ENCODE results near the gene SARM1.

The SARM1 gene

GRCh38 chr17:28395968-28396367 is 24.5 kb downstream of the SARM1 start:
- DNase-seq (ENCODE audit: low read depth): no peak

- no peak for DNase-seq (ENCODE audit: low read depth)
These were observed 25.2 kb downstream of the SARM1 start for GRCh38 chr17:28396635-28397239.

DNA sequence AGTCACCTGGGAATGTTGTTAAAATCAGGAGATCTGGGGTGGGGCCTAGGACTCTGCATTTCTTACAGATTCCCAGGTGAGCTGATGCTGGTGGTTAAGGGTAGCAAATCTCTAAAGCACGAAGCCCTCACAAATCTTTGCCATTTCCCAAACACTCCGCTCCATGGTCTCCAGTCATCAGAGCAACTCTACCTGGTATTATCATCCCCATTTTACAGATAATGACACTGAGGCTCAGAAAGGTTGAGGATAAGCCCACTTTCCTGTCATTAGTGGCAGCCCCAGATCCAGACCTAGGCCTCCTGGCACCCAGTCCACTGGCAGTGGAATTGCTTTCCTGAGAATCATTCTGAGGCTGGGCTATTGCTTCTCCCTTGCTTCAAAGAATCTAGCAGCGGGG is 25.8 kb downstream of the SARM1 start:
- no peak for DNase-seq (ENCODE audit: low read depth)

DNA sequence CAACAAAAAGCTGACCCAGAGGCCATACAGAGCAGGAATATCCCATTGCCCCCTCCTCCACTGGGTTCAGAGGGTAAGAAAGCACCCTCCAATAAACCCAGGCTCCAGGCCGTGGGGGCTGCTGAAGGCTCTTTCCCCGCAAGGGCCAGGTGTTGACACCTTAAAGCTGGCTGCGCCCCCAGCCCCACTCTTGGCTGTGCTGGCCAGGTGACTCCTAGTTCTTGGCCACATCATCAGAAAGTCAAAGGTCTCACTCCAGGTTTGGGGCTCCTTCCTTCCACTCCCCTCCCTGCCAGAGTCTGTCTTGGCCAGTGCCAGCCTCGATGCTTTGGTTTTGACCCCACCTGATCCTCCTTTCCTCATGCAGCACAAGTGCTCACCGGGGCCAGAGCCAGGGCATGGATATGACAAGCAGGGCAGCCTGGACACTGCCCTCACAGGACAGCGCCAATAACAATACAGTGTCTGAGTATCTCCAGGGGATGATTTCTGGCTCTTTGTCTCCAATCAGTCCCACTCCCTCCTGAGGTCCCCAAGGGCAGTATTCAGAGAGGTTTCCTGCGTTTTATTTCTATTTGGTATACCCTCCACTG is 26.3 kb downstream of the SARM1 start:
- no peak for DNase-seq (ENCODE audit: low read depth)

GRCh38 chr17:28398280-28398981 is 26.9 kb downstream of the SARM1 start:
- DNase-seq (ENCODE audit: low read depth): no peak

- DNase-seq (ENCODE audit: low read depth): no peak
These were observed 28.3 kb downstream of the SARM1 start for GRCh38 chr17:28399808-28400207.

GRCh38 chr17:28402224-28402630 is 30.7 kb downstream of the SARM1 start:
- no peak for DNase-seq (ENCODE audit: low read depth)

DNA sequence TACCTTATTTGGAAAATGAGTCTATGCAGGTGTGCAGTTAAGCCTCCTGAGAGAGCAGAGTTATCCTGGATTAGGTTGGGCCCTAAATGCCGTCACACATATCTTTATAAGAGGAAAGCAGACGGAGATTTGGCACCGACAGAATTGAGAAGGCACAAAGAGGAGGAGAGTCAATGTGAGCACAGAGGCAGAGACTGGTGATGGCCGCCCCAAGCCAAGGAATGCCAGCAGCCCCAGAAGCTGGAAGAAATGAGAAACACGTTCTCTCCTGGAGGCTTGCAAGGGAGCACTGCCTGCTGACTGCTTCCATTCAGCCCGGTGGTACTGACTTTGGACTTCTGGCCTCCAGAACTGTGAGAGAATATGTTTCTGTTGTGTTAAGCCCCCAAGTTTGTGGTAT is 31.4 kb downstream of the SARM1 start:
- no peak for DNase-seq (ENCODE audit: low read depth)

GRCh38 chr17:28404007-28404406 is 32.5 kb downstream of the SARM1 start:
- DNase-seq (ENCODE audit: low read depth): no peak

DNA sequence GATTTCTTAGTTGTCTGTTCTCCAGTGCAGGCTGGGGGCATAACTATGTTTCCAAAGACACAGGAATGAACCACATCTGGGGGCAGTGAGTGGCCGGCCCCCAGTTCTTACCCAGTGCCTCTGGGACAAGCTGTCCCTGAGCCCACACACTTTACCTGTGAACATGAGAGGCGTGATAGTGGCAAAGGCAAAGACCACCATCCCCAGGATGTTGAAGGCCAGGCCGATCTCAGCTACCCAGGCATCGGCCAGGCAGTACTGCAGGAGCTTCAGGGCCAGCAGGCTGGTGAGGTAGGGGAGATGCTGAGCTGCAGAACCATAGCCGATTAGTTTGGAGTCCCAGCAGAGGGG is 32.9 kb downstream of the SARM1 start:
- DNase-seq (ENCODE audit: low read depth): no peak

DNA sequence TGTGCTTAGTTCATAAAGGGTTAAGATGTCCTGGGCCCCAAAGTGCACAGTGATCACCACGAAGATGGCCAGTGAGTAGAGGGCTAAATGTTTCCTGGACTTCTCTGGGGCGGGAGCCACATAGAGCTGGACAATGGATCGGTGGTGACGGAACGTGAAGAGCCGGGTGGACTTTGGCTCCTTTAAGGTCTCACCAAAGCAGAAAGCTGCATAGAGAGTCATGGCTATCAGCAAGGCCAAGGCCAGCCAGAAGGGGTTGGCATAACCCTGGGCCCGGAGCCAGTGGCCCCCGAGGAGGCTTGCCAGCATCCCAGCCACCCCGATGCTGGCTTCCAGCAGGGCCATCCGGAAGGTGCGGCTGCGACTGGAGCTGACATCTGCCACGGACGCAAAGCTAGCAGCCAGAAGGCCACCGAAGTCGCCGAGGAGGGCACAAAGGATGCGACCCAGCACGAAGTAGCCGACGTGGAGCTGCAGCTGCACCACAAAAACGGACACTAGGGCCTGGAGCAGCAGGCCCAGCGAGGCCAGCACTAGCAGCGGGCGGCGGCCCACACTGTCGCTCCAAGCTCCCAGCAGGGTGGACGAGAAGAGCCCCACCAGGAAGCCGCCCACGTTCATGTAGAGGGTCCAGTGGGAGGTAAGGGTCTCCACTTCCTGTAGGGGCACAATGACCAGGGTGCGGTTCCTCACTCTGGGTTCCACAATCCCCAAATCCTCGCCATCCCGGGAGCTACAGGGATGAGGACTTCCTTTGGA is 33.5 kb downstream of the SARM1 start:
- no peak for DNase-seq (ENCODE audit: low read depth)

DNA sequence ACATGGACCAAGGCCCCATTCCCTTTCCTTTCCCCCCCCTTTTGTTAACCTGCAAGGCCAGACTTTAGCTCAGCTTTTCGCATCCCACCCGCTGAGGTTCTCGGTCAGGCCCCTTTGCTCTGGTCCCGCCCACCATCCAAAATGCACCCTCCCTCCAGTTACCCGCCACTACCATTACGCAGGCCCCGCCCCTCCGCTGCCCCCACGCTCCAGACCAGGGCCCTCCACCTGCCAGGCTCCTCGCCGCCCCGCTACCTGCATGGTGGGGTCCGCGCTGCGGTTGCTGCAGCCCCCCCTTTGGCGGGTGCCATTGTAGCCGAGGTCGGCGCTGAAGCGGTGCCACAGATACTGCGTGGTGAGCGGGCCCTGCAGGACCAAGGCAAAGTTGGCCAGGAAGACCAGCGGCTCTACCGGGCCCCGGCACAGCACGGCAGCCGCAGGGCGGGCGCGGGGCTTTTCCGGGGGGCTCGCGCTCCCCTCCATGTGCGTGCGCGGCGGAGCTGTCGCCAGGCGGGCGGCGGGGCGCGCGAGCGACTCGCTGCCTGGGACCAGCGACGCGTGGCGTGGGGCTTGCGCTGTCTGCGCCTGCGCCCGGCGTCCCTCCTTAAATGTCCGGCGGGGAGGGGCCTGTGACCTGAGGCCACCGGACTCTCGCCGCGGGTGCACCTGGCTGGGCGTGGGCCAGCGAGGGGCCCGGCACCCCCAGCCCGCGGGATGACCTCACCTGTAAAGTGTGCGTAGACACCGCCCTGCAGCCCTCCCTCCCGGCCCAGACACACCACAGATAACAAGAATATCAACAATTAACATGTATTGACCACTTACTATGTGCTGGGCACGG is 34.4 kb downstream of the SARM1 start, which contains the start of gene SLC46A1:
TSS of gene SLC46A1 (minus strand) at position 581 of the 841 bp plus-strand sequence. CDS start at position 483, 98 bp downstream.
- no peak for DNase-seq (ENCODE audit: low read depth)

DNA sequence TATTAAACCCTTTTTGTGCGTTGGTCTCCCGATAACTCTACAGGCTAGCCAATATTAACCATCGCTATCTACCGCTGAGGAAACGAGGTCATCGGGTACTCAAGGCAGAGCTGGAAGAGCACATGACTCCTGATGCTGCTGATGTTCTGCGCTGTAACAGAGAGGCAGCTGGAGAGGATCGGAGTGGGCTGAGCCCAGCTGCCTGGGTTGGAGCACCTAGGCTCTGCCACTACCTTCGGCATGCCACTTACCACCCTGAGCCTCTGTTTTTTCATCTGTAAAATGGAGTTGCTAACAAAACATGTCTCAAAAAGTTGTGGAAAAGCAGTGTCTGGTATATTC is 35.0 kb downstream of the SARM1 start:
- no peak for DNase-seq (ENCODE audit: low read depth)

- no peak for DNase-seq (ENCODE audit: low read depth)
These were observed 35.9 kb downstream of the SARM1 start for GRCh38 chr17:28407130-28407973.

GRCh38 chr17:28407974-28408306 is 36.4 kb downstream of the SARM1 start:
- no peak for DNase-seq (ENCODE audit: low read depth)

GRCh38 chr17:28412099-28412498 is 40.6 kb downstream of the SARM1 start:
- DNase-seq (ENCODE audit: low read depth): no peak

DNA sequence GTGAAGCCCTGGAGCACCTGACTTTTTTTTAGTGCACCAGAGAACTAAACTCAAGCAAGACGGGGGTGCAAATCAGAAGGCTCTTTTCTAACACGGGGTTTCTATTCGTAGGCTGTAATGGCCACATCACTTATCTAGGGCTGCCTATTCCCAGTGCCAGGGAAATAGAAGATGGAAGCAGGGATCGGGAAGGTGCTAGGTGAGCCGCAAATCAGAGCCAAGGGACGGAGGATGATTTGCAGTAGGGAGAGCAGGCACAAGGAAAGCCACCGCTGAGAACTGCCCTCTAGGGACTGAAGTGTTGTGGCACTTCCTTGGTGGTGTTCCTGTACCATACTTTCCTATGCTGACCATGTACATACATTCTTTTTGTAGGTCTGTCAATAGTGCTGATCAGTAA is 42.3 kb downstream of the SARM1 start:
- no peak for DNase-seq (ENCODE audit: low read depth)

GRCh38 chr17:28415886-28416285 is 44.4 kb downstream of the SARM1 start:
- no peak for DNase-seq (ENCODE audit: low read depth)

DNA sequence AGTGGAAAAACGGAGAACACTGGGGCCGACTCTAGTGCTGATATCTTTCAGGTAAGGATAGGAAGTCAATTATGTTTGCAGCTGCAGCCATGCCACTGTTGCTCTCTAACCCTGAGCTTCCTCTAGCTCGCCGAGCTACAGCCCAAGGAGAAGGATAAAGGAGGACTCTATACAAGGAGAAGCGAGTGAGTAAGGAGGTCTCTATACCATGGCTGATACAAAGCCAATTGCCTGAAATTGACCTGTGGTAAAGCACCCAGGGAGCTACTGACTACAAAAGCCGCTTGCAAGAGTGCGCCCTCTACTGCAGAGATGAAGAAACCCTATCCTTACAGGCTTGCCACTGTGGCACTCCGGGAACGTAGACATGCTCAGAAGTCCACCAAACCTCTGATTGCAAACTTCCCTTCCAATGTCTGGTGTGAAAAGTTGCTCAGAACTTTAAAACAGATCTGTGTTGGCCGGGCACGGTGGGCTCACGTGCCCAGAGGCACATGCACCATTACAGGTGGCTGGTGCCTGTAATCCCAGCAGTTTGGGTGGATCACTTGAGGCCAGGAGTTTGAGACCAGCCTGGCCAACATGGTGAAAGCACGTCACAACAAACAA is 45.3 kb downstream of the SARM1 start:
- no peak for DNase-seq (ENCODE audit: low read depth)

DNA sequence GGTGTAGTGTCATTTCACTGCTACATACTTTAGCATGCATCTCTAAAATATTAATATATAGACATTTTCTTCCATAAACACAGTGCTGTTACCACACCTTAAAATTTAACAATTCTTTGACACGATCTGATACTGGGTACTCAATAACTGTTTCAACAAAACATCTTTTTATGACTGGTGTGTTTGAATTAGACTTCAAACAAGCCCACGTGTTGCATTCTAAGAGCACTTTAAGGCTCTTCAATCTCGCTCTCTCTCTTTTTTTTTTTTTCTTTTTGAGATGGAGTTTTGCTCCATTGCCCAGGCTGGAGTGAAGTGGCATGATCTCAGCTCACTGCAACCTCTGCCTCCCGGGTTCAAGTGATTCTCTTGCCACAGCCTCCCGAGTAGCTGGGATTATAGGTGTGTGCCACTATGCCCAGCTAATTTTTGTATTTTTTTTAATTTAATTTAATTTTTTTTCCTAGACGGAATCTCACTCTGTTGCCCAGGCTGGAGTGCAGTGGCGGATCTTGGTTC is 50.4 kb downstream of the SARM1 start:
- DNase-seq (ENCODE audit: low read depth): no peak

DNA sequence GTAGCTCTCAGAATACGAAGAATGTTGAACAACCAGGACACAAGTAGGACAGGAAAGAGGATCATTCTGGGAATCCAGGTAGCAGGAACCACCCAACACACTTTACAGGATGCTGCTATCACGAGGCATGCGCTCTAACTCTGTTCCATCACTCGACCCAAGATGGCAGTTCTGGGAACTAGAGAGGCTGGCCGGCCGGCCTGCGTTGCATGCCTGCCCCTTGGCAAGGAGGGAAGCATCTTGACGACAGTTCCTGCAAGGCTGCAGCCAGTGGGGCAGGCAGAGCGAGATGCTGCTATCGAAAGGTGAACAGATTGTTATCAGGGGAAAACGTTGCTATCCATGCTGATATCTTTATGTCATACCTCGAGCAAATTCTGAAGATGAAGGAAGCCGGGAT is 53.7 kb downstream of the SARM1 start:
- DNase-seq (ENCODE audit: low read depth): no peak
